ENCODE measurements around the gene SCRN1.

Gene SCRN1

DNA sequence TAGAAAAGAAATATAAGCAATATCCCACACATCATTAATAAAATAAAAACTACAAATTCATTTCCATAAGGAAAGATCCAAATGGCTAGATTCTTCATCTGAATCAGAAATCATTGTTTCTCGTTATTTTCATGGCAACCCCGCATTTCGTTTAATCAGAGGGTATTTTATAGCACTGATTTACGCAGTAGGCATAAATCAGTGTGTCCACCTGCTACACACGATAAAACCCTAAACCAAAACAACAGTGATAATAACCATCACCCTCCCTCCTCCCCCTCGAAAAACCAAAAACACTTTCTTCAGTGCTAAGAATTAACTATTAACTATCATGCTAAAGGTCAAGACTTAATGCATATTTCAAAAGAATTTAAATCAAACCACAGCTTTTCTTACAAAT, 20.4 kb upstream of the SCRN1 start:
- DNase-seq (ENCODE audit: low read depth in 4 of 4, low spot score in 1 of 4), result no peak

DNA sequence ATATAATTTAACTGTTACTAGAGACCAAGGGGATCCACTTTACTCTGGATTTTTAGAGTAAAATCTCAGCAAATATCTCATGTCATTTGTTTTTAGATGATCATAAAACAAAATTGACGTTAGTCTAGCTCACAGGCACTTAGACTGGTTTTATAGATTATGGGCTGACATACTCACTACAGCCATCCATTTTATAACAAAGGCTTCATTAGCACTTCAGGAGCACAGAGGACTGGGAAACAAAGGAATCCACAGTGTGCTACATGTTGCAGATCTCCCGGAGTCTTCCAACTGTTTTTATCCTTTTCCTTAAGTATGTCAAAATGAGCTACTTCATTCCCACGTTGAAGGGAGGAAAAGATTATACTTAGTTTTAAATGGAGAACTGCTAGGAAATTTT, 15.9 kb upstream of the SCRN1 start:
- no peak for DNase-seq (ENCODE audit: low read depth in 4 of 4, low spot score in 1 of 4)

DNA sequence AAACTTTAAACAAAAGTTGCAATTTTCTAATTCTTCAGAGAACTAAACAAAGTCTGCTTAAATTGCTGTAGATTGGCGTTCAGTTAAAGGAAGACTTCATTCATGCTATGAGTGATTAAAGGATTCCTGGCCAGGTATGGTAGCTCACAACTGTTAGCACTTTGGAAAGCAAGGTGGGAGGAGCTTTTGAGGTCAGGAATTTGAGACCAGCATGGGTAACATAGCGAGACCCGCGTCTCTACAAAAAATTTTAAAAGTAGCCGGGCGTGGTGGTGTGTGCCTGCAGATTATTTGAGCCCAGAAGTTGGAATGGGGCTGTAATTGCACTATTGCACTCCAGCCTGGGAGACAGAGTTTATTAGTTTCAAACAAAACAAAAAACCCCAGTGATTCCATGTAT, 13.5 kb upstream of the SCRN1 start:
- DNase-seq (ENCODE audit: low read depth in 4 of 4, low spot score in 1 of 4), result no peak

DNA sequence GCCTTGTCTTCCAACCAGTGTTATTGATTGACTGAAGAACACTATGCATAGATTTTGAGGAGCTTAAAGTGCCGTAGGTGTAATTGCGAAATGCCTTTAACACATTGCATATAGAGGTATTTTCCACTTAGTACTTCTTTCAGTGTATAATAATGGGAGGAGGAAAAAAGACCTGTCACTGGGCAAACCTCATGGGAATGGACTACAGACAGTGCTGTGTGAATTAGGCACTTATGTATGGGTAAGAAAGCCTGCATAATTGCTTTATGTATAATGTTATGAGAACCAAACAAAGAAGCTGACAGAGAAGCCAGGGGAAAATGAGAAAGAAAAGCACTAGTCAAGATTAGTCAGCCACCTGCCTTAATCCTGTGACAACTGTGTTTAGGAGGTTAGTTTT, 12.4 kb upstream of the SCRN1 start:
- no peak for DNase-seq (ENCODE audit: low read depth in 4 of 4, low spot score in 1 of 4)

DNA sequence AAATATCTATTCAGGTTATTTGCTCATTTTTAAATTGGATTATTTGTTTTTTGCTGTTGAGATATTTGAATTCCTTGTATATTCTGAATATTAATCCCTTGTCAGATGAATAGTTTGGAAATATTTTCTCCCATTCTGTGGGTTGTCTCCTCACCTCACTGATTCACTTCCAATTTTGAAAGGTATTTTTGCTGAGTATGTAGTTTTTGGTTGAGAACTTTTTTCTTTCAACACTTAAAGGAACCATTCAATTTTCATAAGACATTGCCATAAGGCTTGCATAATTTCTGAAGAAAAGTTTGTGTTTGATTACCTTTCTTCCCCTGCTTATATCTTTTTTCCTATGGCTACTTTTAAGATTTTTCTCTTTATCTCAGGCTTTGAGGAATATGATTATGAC, 8.9 kb upstream of the SCRN1 start:
- no peak for DNase-seq (ENCODE audit: low read depth in 4 of 4, low spot score in 1 of 4)

DNA sequence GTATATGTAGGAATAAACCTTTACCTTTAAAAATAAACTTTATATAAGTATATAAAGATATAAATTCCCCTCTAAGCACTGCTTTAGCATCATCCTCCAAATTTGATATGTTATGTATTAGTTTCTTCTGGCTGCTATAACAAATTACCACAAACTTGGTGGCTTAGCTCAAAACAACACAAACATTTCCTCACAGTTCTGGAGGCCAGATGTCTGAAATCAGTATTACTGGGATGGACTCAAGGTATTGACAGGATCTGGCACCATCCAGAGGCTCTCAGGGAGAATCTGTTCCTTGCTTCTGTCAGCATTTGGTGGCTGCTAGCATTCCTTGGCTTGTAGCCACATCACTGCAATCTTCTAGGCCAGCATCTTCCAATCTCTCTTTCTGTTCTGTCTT, 6.7 kb upstream of the SCRN1 start:
- DNase-seq (ENCODE audit: low read depth in 4 of 4, low spot score in 1 of 4), result no peak

DNA sequence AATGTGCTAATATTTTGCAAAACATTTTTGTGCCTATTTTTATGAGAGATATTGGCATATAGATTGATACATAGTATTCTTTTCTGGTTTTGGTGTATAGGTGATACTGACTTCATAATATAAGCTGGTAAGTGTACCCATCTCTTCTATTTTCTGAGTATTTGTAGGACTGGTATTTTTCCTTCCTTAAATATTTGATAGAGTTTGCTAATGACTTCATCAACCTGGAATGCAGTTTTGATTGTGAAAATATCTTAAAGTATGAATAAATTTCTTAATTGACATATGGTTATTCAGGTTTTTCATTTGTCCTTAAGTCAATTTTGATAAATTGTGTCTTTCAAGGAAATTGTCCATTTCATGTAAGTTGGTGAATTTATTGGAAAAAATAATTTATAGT, 6.1 kb upstream of the SCRN1 start:
- no peak for DNase-seq (ENCODE audit: low read depth in 4 of 4, low spot score in 1 of 4)

DNA sequence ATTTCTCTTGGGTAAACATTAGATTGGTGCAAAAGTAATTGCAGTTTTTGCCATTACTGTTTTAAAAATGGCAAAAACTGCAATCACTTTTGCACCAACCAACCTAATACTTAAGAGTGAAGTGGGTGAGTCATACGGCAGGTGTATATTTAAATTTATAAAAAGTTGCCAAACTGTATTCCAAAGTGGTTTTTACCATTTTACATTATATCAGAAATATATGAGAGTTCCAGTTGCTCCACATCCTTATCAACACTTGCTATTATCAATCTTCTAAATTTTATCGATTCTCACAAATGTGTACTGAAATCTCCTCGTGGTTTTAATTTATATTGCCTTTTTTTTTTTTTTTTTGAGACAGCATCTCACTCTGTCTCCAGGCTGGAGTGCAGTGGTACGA, 3.5 kb upstream of the SCRN1 start:
- DNase-seq (ENCODE audit: low read depth in 4 of 4, low spot score in 1 of 4), result no peak

DNA sequence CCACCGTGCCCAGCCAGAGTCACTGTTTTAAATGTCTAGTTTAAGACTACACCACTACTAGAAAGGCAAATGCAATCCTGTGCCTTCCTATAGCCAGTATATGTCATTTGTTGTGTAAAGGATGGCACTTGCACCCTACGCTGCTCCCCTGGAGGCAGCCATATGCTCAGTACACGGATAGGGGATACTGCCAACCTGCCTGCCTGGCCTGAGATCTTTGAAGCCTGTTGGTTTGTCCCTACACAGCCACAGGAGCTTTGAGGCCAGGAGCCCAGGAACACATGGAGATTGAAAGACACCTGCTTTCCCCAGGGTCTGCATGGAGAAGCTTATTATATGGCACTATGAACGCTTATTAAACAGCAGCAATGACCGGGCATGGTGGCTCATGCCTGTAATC, 2.3 kb upstream of the SCRN1 start:
- DNase-seq (ENCODE audit: low read depth in 4 of 4, low spot score in 1 of 4), result no peak

DNA sequence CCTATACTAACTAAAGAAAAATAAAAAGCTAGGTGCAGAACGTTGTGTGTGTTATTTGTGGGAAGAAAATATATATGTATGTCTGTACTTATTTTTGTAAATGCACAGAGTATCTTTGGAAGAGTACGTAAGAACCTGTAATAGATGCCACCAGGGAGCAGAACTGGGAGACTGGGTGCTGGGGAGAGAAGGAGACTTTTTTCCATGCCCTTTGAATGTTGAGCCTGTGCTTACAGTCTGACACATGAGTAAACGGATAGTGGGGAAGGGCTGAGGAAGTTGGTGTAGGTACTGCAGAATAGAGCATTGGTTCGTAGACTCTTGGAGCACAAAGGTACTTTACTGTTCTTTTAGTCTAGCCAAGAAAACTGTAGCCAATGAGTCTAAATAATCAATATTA, 1.3 kb upstream of the SCRN1 start:
- DNase-seq (ENCODE audit: low read depth in 4 of 4, low spot score in 1 of 4), result no peak

DNA sequence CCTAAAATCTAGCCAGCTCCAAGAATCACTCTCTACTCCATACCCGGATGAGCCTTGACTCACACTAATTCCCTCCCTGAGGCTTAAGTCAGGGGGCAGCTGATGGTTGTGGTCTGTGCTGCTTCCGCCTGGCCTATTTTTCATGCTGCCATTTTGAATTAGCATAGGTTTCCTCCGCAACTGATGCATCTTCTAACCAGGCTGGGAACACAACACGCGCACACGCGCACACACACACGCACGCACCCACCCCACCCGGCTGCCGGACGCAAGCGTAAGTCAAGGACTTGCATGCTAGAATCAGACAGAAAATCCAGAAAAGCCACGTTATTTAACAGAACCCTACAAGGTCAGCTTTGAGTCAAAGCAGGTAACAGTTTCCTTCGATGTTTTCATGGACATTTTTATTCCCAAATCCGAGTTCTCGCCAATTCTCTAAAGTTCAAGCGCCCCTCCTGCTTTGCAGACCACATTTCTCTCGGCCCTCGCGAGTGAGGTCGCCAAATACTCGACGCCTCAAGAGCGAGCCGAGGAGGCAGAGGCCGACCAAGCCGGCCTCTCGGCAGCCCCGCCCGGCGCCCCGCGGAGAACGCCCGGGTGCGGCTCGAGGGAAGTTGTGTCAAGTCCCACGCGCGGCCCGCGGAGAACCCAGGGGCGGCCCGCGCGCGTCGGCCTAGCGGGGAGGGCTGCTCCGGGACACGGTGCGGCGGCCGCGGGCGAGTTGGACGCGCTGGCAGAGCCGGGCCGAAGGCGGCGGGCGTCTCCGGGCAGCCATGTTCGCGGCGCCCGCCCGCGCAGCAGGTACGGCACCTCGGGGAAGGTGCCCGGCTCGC, 961 bp downstream of the SCRN1 start:
- DNase-seq (ENCODE audit: low read depth in 4 of 4, low spot score in 1 of 4), result no peak

DNA sequence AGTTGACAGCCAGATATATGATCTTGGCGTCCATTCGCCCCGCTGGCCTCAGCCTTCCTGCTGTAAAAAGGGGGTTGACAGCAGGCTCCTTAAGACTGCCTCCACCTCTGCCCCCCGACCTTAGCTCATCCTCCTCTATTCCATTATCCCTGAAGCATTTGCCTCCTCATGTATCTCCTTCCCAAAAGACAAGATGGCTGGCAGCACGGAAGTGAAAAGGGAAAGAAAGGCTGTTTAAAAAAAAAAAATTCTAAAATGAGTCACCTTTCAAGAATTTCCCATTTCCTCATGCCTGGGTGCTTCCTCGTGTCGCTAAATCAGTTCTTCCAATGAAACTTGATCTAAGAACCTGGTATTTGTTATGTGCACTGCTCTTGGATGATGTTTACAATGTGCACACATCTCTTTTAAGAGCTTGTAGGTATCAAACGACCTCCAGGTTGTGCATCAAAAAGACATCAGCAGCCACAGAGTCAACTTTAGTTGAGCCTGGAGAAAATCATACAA, 1.7 kb downstream of the SCRN1 start:
- no peak for DNase-seq (ENCODE audit: low read depth in 4 of 4, low spot score in 1 of 4)

DNA sequence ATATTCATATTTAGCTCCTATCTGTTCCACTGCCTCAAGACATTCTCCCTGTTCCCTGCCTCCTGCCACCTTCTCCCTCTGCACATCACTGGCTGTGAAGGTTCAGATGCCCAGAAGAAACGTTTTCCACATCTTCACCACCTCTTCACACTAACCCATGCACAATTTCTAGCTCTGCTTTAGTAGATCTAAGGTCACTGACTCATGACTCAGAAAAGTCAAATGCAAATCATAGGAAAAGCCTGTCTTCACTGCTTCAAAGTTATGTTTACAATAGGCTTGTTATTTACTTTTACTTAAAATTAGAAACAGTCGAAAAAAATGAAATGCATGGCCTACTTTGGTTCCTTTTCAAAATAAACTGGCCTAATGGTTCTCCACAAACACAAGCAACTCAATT, 2.5 kb downstream of the SCRN1 start:
- no peak for DNase-seq (ENCODE audit: low read depth in 4 of 4, low spot score in 1 of 4)

DNA sequence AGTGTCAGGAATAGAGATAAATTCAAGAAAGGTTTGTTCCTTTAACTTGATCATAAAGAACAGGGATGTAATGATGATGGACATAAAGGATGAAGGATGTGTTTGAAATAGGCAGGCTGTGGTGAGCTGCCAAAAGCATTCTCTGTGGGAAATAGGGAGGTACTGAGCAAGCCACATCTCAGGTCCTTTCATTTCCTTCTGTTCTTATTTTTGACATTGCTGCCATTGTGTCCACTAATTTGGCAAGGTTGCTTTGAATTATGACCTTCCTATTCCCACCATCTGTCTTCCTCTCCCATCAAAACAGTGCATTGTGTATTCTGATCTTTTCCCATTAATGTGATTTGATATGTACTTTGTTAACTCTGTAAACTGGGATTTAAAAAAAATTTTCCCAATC, 9.4 kb downstream of the SCRN1 start:
- DNase-seq (ENCODE audit: low read depth in 4 of 4, low spot score in 1 of 4), result no peak

DNA sequence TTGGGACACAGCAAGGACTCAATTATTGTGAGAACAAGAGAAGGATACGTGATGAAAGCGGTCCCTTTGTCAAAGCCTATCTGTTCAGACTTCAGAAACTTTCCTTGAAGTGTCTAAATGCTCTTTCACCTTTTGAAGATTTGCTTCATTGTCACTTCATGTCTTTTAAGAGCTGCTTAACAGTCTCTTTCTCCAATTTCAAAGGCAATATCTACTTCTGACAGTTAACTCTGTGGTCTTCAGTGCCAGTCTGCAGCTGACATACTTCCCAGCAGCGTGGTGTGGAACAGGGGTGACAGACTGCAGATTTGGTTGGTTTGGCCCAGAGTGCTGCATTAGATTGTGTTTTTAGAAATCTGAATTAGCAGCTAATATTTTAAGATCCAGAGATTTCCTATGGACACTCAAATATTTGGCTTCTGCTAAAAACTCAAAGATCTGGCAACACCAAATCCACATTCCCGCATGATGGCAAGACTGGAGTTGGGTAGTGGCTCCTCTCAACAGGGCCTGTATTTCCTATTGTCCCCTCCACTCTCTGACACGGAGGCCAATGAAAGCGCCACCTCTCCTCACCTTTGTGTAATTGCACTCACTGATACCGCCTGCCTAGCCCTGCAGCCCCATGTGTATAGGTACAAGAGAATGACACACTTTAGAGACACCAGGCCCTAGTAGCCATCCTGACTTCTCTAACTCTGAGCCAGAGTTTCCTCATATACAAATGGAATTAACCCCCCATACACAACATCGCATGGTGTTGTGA, 11.5 kb downstream of the SCRN1 start:
- DNase-seq (ENCODE audit: low read depth in 4 of 4, low spot score in 1 of 4), result no peak

DNA sequence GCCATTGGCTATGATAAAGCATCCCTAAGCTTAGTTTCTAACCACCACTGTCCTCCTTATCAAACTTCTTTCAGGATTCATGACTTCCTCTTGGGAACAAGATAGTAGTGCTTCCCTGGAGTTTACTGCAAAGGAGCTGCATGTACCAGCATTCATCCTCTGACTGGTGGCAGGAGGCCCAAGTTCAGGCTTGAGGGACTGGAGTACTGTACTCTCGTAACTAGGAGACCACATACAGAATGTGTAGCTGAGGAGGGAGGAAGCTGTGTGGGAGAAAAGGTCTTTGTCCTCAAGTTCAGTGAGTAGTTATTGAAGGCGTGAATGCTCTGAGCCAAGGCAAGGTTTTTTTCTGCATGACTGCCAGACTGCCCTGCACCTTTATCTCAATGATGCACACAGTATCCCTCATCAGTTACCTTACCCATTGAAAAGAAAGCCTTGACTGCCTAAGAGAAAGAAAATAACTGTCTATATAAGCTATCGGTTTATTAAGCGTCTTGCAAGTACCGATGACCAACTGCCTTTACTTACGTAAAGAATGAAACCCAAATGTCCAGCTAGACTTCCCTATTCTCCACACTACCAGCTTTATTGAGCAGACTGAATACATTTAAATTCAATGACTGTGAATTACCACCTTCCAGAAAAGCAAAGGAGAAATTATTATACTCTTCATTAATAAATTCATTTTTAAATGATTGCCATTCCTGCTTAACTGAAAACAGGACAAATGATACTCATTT, 12.8 kb downstream of the SCRN1 start:
- no peak for DNase-seq (ENCODE audit: low read depth in 4 of 4, low spot score in 1 of 4)

DNA sequence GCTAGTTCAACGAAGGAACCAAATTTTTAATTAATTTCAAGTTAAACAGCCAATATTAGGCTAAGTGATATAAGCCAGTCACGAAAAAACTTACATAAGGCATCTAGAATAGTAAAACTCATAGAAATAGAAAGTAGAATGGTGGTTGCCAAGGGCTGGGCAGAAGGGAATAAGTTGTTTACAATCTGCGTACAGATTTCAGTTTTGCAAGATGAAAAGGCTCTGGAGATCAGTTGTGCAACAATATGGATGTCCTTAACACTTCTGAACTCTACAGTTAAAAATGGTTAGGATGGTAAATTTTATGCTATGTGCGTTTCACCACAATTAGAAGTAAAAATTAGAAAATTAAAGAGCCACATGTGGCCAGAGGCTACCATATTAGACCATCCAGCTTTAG, 13.3 kb downstream of the SCRN1 start:
- DNase-seq (ENCODE audit: low read depth in 4 of 4, low spot score in 1 of 4), result no peak

DNA sequence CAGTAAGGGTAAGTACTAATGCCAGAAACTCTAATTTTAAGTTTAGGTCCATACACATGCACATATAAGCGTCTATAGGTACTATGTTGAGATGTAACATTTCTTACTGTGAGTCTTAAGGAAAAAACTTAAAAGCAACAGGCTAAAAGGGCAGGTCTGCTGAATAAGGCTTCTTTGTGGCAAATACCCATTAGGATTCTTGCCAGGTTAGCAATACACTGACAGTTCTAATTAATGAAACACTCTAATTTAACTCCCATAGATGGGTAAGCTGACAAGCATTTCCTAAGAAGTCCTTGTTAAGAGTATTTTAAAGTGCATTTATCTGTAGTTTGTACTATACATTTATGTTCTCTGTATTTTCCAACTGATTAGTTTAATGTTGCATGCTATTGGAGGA, 14.0 kb downstream of the SCRN1 start:
- no peak for DNase-seq (ENCODE audit: low read depth in 4 of 4, low spot score in 1 of 4)

DNA sequence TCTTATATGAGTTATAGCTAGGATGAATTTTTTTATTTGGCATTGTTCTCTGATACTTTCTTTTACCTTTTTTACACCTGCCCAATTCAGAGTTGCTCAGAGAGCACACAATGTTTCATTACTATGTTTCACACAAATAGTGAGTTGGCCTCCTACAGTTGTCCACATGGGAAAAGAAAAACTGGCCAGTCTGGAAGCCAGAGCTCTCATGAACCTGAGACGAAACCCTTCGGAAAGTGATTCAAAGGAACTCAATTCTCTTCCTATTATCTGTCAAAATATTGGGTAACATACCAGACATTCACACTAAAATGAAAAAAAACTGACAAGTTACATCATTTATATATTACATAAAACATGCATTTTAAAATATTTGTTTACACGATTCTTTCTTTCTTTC, 15.3 kb downstream of the SCRN1 start:
- no peak for DNase-seq (ENCODE audit: low read depth in 4 of 4, low spot score in 1 of 4)

DNA sequence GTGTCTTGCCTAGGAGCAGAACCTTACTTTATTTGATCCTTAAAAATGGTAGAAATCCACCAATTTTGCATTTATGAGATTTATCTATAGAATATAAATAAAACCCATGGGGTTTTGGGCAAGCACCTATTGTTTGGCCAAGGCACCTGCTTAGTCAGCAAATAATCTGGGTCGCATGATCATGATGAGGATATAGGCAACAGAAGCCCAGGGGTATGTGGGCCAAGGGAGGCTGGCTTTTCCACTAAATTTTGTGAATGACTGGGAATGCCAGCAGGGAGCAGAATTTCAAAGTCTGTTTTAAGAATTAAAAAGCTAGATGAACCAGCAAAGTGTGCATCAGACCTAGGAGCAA, 17.3 kb downstream of the SCRN1 start:
- no peak for DNase-seq (ENCODE audit: low read depth in 4 of 4, low spot score in 1 of 4)

DNA sequence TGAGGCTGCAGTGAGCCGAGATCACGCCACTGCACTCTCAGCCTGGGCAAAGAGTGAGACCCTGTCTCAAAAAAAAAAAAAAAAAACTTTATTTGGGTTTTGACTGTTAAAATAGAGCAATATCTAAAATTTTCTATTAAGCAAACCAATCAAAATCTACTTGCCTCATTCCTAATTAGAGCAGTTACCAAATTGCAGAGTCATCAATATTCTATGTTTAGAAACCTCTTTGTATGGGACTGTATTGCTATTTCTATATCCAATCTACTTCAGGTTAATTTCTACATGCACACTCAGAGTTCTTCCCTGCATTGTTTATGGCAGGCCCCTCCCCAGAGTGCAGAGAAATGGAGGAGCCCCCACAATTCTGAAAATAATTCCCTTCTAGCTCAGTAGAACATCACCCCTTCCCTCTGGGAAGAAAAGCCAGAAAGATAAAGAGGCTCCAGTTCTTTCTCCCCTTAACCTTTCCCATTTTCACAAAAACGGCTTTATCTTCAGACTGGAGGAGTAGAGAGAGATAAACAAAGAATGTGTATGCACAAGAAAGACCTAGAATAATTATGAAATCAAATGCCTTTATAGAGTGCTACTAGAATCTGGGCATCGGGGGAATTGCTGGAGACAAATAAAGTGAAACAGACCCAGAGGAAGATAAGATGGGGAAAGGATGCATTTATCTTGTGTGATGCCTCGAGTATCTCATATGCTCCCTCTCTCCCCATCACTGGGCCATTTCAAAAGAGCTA, 17.9 kb downstream of the SCRN1 start:
- no peak for DNase-seq (ENCODE audit: low read depth in 4 of 4, low spot score in 1 of 4)
